Esophagus muscularis mucosa (tissue), 4 donors: Measurements from ENCODE around the gene BCL2L13. TPM values are rescaled to one million over a fixed set of nuclear protein-coding genes. Genes with fewer than 3 reads are reported as not detected.

Experiments used
- DNase-seq: peaks from one replicate; pipeline ENCODE4 v3.0.0-alpha.2; 2017; ENCODE audit errors: extremely low spot score
- H3K27ac ChIP-seq, 4 donors: fragments of 200-600 bp; sonication (generic); replicated peaks in 1 of 4; 1 replicate in 3 of 4; 2 replicates in 1 of 4; pipeline ENCODE4 v1.5.1; 2016 to 2019; ENCODE audit warnings: mild to moderate bottlenecking in 1 of 4
- H3K27me3 ChIP-seq, 4 donors: fragments of 200-600 bp; sonication (generic); one replicate each; pipeline versions ENCODE4 v1.5.1 to v1.6.0; 2016 to 2019
- H3K36me3 ChIP-seq, 4 donors: fragments of 200-600 bp; sonication (generic); one replicate each; pipeline ENCODE4 v1.5.1; 2016 to 2019
- H3K4me1 ChIP-seq, 4 donors: fragments of 200-600 bp; sonication (generic); one replicate each; pipeline ENCODE4 v1.5.1; 2016 to 2019
- H3K4me3 ChIP-seq, 4 donors: fragments of 200-600 bp; sonication (generic); 1 replicate in 2 of 4; 2 replicates in 2 of 4; pipeline ENCODE4 v1.5.1; 2016 to 2019; ENCODE audit warnings: mild to moderate bottlenecking in 4 of 4, moderate library complexity in 1 of 4
- H3K9me3 ChIP-seq, 4 donors: fragments of 200-600 bp; sonication (generic); 1 replicate in 3 of 4; 2 replicates in 1 of 4; pipeline ENCODE4 v1.5.1; 2016 to 2019
- CTCF ChIP-seq, 3 experiments: fragments of 200-600 bp in 2 of 3; fragments of 450-650 bp in 1 of 3; sonication (generic) in 2 of 3; IDR thresholded peaks; one replicate each; pipeline ENCODE4 v1.5.1; 2017 to 2019; ENCODE audit warnings: antibody characterized with exemption in 3 of 3, mild to moderate bottlenecking in 2 of 3, moderate library complexity in 1 of 3
- EP300 ChIP-seq: sonication (generic); formaldehyde crosslinking; IDR thresholded peaks from one replicate; pipeline ENCODE4 v1.6.1; 2017; ENCODE audit warnings: antibody characterized with exemption
- POLR2A ChIP-seq: fragments of 450-650 bp; IDR thresholded peaks from one replicate; pipeline ENCODE4 v1.6.1; 2017; ENCODE audit warnings: antibody characterized with exemption, moderate library complexity, mild to moderate bottlenecking, low read depth
- POLR2AphosphoS5 ChIP-seq, 2 donors: sonication (generic); formaldehyde crosslinking; IDR thresholded peaks; one replicate each; pipeline ENCODE4 v1.6.1; 2017; ENCODE audit warnings: antibody characterized with exemption in 2 of 2
- WGBS: methylation state at CpG from one replicate; pipeline ENCODE4 v1.1.5; 2018; 5-methylcytosine and 5-hydroxymethylcytosine counted together
- intact Hi-C: fragments of 100-400 bp; cut with DNase I; formaldehyde crosslinking; loops from one replicate; pipeline ENCODE4 v1.15.1; 2023
- total RNA-seq, 4 donors: library from RNA; depleted of rRNA; stranded (reverse); fragments of >200 nt; gene quantifications; one replicate each; pipeline versions ENCODE4 v1.1.0 to v1.2.1, GENCODE V29; 2016

Gene BCL2L13
- total RNA-seq, 4 donors from 2014 or later = 102 to 199 (median 133) TPM

DNA sequence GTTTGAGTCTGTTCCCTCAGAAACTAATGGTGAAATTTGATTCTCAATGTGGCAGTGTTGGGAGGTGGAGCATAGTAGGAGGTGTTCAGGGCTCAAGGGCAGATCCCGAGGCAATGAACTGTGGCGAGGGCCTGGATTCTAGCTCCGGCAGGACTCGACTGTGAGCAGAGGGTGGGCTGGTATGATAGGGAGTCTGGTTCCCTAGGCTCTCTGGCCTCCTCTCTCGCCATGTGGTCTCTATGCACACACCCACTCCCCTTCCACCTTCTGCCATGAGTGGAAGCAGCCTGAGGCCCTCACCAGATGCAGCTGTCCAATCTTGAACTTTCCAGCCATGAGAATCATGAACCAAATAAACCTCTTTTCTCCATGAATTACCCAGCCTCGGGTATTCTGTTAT, 42.3 kb upstream of the BCL2L13 start:
- no peak for DNase-seq
- Histone ChIP-seq H3K36me3 (peaks cover 79 to 100% (median 96%) of the 10 kb centered on the region in 4 donors), H3K27ac (peak overlapping the region in 2 of 4 donors; percentile 38 to 68), H3K4me1 (peaks cover 0 to 19% (median 11%) of the 10 kb centered on the region in 4 donors), H3K27me3 (no peaks in the 10 kb centered on the region), H3K9me3 (no peaks in the 10 kb centered on the region), H3K4me3 (no peak overlapping the region)
- intact Hi-C loops = no loop called here
- 87% methylated on average over 6 of the region's 6 CpGs for WGBS
- TF ChIP-seq POLR2A (no peak), CTCF (IDR thresholded peaks at IDR 0.05) (no peak), POLR2AphosphoS5 (IDR thresholded peaks at IDR 0.05) (no peak), EP300 (no peak)

GRCh38 chr22:17597217-17597616, 41.3 kb upstream of the BCL2L13 start:
- intact Hi-C loops = no loop called here
- DNase-seq = no peak
- Histone ChIP-seq H3K9me3 (no peaks in the 10 kb centered on the region), H3K27ac (peak overlapping the region in 3 of 4 donors; percentile 38 to 68 (median 42)), H3K4me3 (no peak overlapping the region), H3K4me1 (peaks cover 0 to 19% (median 11%) of the 10 kb centered on the region in 4 donors), H3K36me3 (peaks cover 70 to 90% (median 87%) of the 10 kb centered on the region in 4 donors), H3K27me3 (no peaks in the 10 kb centered on the region)
- no peak for TF ChIP-seq CTCF (IDR thresholded peaks at IDR 0.05)
- peak in 1 of 2 donors; percentile 68 for TF ChIP-seq POLR2AphosphoS5 (IDR thresholded peaks at IDR 0.05)
- 93% methylated on average over 2 of the region's 2 CpGs for WGBS

DNA sequence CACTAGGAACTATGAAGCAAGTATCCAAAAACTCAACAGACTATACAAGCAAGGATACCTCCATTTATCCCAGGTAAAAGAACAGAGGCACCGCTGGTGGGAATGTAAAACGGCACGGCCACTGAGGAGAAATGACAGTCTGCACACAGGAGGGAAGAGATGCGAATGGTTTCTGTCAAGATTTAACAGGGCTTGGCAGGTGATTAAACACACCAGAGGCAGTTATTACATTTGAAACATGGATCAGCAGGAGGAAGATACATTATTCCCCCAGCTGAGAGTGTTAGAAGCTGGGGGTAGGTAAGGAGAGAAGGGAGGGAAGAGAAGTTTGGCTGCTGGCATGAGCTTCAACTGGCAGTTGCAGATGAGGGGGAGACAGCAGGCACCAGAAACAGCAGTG, 40.2 kb upstream of the BCL2L13 start:
- WGBS = 91% methylated on average over 4 of the region's 4 CpGs

GRCh38 chr22:17601031-17601430, 37.5 kb upstream of the BCL2L13 start:
- Histone ChIP-seq H3K4me1 (peaks cover 0 to 12% (median 9%) of the 10 kb centered on the region in 4 donors), H3K27ac (peak overlapping the region in 1 of 4 donors; percentile 23), H3K36me3 (peaks cover 37 to 52% (median 48%) of the 10 kb centered on the region in 4 donors), H3K4me3 (no peak overlapping the region), H3K27me3 (no peaks in the 10 kb centered on the region), H3K9me3 (no peaks in the 10 kb centered on the region)
- intact Hi-C loops = no loop called here
- 79% methylated on average over 3 of the region's 3 CpGs for WGBS
- TF ChIP-seq POLR2A = no peak
- no peak for TF ChIP-seq EP300
- no peak for TF ChIP-seq CTCF (IDR thresholded peaks at IDR 0.05)
- TF ChIP-seq POLR2AphosphoS5 (IDR thresholded peaks at IDR 0.05) = no peak
- DNase-seq = no peak

More for the DNA sequence above, 40.2 kb upstream of the BCL2L13 start:
- peaks cover 61 to 79% (median 76%) of the 10 kb centered on the region in 4 donors for H3K36me3 ChIP-seq
- H3K9me3 ChIP-seq = no peaks in the 10 kb centered on the region
- TF ChIP-seq POLR2A = no peak
- no peak for TF ChIP-seq EP300
- no peak for TF ChIP-seq POLR2AphosphoS5 (IDR thresholded peaks at IDR 0.05)
- TF ChIP-seq CTCF (IDR thresholded peaks at IDR 0.05) = no peak
- peak overlapping the region in 1 of 4 donors; percentile 68 for H3K27ac ChIP-seq
- no peak for DNase-seq
- H3K4me3 ChIP-seq = no peak overlapping the region
- peaks cover 0 to 15% (median 10%) of the 10 kb centered on the region in 4 donors for H3K4me1 ChIP-seq
- intact Hi-C loops = no loop called here
- no peaks in the 10 kb centered on the region for H3K27me3 ChIP-seq

DNA sequence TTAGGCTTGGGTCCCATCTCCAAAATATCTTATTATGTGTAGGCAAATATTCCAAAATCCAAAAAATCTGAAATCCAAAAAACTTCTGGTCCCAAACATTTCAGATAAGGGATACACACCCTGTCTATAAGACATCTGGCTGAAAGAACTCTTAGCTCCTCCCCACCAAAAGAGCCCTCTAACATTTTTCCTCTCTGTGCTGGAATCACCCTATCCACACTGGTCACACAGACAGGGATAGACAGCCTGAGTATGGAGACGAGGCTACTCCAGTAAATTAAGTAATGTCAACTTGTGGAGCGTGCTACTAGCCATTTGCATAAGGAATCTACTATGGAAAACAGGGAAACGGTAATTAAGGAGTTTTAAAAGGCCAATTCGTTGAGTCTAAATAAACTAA, 34.9 kb upstream of the BCL2L13 start:
- TF ChIP-seq POLR2A (no peak), EP300 (no peak), POLR2AphosphoS5 (IDR thresholded peaks at IDR 0.05) (no peak), CTCF (IDR thresholded peaks at IDR 0.05) (no peak)
- Histone ChIP-seq H3K4me3 (no peak overlapping the region), H3K27ac (no peak overlapping the region), H3K9me3 (no peaks in the 10 kb centered on the region), H3K27me3 (no peaks in the 10 kb centered on the region), H3K36me3 (peaks cover 13 to 44% (median 36%) of the 10 kb centered on the region in 4 donors), H3K4me1 (peaks cover 8 to 22% (median 20%) of the 10 kb centered on the region in 4 donors)
- intact Hi-C loops = no loop called here
- 83% methylated on average over 4 of the region's 4 CpGs for WGBS
- no peak for DNase-seq
